Measurements from ENCODE around the gene LACTBL1.
"Not testable (repeated sequence)": the region's sequence is repeated elsewhere in the genome, so short reads cannot be mapped to it uniquely, and the experiment has no call there.

The LACTBL1 gene, protein sequence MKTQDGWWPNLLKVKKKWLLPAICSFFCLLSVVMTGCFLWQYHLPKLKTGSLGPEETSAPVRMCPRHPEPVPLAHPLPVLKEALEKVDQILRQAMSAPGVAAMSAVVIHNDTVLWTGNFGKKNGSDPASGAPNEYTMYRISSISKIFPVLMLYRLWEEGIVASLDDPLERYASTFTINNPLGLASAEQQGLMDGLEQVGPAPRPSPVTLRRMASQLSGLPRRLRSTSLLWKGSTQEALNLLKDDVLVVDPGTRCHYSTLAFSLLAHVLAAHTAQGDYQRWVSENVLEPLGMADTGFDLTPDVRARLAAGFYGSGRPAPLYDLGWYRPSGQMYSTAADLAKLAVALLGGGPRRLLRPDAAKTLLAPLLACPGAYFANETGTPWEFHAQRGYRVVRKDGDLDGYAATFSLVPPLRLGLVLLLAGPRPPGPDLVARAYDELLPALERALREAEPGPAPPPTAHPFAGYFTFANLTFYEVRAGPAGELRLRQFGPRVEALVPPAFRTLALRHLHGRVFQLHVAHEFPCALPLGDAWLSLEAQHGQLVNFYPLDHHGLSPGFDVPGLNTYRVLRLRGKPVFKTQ

DNA sequence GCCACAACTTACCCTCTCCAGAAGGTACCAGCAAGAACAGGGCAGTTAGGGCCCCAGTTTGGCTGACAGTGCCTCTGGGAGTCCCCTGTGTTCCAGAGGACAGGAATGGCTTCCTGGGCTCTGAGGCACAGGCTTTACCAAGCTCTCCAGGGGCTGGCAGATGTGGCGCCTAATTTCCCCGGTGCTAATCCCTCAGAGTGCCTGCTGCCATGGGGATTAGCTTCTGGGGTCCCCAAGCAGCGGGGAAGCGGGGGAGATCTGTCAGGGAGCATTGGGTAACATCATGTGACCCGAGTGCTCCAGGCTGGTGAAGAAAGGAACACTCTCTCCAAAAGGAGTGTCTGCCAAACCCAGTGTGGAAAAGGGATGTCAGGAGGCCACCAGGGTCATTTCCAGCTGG is at the start of gene LACTBL1:
TSS of gene LACTBL1 (minus strand) at position 107 of the 400 bp plus-strand sequence. CDS start 550 bp downstream, outside the sequence.
- DNase-seq (ENCODE audit: extremely low read depth in 1 of 2, low read depth in 1 of 2): no peak

DNA sequence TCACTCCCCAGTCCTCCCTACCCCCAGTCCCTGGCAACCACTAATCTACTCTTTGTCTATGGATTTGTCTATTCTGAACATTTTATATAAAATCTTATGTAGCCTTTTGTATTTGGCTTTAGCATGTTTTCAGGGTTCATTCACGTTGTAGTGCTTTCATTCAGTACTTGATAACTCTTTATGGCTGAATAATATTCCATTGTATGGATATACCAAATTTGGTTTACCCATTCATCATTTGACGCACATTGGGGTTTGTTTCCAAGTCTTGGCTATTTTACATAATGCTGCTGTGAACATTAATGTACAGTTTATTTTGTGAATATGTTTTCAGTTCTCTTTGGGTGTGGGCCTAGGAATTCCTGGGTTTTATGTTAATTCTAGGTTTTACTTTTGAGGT is 49.2 kb upstream of the LACTBL1 start:
- no peak for DNase-seq (ENCODE audit: extremely low read depth in 1 of 2, low read depth in 1 of 2)

DNA sequence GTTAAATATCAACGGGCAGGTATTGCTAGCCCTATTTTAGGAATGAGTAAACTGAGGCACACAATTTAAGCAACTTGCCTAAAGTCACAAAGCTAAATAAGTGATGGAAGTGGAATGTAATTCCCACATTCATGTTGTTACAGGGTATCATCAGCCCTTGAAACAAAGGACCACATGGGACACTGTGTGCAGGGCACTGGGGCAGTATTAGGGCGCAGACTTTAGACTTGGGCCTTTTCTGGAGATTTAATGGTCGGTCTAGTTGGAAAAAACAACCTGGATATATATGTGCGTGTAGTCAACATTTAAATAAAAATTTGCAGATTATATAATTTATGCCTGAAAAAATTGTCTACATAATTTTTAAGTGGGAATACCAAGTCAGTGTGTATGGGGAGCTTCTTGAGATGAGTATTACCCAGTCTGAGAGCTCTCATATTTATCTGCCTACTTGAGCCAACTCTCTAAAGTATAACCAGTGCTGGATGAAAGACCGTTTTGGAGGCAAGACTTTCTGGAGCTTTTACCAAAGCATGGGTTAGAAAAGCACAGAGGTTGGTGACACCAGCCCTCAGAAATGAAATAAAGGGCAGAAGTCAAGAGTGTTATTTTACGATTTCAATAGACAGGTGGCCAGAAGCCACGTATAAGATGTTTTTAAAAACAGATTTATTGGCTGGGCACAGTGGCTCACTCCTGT is 48.2 kb upstream of the LACTBL1 start:
- DNase-seq (ENCODE audit: extremely low read depth in 1 of 2, low read depth in 1 of 2): no peak

DNA sequence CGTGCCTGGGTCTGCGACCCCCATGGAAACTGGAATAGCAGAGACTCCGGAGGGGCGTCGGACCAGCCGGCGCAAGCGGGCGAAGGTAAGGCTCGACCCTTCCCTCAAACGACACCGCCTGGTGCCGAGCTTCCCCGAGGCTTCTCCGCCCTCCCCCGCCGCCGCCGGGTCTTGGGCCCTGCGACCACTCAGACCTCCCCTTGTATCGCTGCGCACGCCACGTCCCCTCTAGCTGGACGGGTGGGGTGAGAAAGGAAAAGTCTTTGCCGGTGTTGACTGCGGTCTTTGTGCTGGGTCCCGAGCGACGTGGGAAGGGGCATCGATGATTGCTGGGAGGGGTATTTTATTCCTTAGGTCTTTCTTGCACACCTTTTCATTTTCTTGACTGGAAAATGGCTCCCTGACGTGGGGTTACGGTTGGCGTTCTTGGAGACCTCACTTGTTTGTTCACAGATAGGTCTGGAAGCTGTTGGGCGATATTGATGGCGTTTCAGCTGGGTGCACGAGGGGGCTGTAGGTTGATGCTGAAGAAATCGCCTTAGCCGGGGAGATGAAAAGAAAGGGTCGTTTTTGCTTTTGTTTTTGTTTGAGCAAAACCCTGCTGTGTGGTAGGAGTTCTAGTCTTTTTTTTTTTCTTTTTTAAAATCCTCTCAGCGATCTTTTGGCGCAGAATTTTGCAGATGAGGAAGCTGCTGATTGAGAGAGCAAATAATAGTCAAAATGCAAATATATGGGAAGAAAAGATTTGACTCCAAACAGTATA is 47.4 kb upstream of the LACTBL1 start:
- no peak for DNase-seq (ENCODE audit: extremely low read depth in 1 of 2, low read depth in 1 of 2)

DNA sequence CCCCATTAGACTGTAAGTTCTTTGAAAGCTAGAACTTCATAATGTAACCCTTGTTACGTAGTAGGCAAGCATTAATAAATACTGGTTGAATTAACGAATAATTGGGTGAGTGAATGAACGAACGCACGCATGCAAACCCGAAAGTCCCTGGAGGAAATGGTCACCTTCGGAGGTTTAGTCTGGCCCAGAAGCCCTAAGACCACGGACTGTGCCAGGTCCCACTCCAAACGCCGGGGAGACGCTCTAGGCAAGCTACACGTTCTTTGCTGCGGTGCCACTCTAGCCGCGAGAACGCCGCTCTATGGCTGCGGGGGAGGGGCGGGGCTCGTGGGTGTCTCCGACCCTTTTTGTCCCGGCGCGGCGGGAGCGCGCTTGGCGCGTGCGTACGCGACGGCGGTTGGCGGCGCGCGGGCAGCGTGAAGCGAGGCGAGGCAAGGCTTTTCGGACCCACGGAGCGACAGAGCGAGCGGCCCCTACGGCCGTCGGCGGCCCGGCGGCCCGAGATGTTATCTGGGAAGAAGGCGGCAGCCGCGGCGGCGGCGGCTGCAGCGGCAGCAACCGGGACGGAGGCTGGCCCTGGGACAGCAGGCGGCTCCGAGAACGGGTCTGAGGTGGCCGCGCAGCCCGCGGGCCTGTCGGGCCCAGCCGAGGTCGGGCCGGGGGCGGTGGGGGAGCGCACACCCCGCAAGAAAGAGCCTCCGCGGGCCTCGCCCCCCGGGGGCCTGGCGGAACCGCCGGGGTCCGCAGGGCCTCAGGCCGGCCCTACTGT is 46.6 kb upstream of the LACTBL1 start, which contains the start of gene KDM1A:
TSS of gene KDM1A (plus strand) at position 375 of the 769 bp plus-strand sequence. CDS start at position 504, 129 bp downstream.
- peak; percentile 87 to 92 for DNase-seq (ENCODE audit: extremely low read depth in 1 of 2, low read depth in 1 of 2)

DNA sequence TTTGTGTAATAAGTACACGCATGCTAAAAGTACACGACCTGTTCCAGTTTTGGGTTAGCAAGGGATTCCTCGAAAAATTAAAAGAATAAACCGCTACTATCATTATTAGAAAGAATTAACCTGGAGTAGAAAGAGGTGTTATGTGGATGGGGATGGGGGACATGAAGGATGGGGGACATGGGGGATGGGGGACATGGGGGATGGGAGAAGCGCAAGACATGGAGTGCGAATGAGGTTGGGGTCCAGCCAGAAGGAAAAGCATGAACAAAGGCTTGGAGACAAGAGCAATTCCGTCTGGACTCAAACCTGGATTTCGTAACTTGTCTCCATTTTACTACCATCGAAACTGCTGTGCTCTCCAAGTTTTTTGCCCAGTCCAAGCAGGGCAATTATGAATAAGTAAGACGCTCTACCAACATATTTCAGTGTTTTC is 46.0 kb upstream of the LACTBL1 start:
- DNase-seq (ENCODE audit: extremely low read depth in 1 of 2, low read depth in 1 of 2): no peak

DNA sequence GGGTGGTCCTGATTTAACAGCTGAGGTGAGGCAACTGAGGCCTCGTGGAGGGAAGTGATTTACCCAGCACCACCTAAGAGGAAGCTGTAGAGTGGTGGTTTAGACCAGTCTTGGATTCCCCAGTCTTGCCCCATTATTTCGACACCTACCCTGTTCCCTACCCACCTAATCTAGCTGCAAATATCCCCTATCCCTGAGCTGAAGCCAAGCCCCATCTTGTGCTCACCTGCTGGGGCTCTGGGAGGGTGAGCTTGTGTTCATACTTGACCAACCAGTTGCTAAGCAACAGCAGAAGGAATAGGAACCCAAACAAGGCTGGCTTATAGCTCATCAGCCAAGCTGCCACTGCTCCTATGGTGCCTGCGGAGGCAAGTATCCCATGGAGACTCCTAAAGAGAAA is 41.0 kb upstream of the LACTBL1 start:
- no peak for DNase-seq (ENCODE audit: extremely low read depth in 1 of 2, low read depth in 1 of 2)

DNA sequence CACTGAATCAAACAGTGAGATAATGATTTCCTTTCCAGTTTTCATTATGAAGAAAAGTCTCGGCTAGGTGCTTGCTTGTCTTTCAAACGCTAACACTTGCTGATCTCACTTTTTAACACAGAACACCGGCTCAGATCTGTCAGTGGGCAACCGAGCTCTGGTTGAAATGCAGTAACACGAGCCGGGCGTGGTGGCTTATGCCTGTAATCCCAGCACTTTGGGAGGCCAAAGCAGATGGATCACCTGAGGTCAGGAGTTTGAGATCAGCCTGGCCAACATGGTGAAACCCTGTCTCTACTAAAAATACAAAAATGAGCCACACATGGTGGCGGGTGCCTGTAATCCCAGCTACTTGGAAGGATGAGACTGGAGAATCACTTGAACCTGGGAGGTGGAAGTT is 37.4 kb upstream of the LACTBL1 start:
- not testable (repeated sequence) for DNase-seq (ENCODE audit: extremely low read depth in 1 of 2, low read depth in 1 of 2)

DNA sequence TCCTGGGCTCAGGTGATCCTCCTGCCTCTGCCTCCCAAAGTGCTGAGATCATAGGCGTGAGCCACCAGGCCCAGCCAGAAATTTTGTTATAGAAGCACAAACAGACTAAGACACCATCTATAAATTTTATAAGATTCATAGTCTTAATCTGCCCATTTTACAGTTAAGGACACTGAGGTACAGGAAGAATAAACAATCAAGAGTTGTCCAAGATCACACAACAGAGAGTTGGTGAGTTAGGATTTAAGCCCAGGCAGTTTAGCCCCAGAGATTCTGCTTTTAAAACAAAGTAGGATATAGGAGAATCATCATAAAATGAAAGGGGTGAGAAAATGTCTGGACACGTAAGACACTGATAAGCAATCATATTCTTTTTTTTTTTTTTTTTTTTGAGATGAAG is 36.2 kb upstream of the LACTBL1 start:
- DNase-seq (ENCODE audit: extremely low read depth in 1 of 2, low read depth in 1 of 2): no peak

DNA sequence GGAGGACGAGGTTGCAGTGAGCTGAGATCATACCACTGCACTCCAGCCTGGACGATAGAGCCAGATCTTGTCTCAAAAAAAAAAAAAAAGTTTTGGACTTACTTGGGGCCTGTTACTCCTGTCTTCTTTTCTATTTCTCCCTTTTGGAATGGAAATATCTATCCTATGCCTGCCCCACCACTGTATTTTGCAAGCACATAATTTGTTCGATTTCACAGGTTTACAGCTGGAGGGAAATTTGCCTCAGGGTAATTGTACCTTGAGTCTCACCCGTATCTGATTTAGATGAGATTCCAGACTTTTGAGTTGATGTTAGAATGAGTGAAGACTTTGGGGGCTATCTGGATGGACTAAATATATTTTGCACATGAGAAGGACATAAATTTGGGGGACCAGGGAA is 34.4 kb upstream of the LACTBL1 start:
- no peak for DNase-seq (ENCODE audit: extremely low read depth in 1 of 2, low read depth in 1 of 2)

DNA sequence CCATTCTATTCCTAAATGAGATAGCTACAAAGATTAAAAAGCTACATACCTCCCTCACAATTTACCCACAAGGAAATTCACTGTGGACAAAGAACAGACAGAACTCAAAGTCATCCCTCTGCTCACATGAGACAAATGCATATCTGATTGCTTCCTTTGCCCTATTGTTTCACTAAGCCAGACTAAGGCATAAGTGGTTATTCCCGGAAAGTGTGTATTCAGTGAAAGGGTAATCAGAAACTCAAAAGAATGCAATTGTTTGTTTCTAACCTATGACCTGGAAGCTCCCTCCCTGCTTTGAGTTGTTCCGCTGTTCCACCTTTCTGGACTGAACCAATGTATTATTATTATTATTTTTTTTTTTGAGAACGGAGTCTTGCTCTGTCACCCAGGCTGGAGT is 32.1 kb upstream of the LACTBL1 start:
- not testable (repeated sequence) for DNase-seq (ENCODE audit: extremely low read depth in 1 of 2, low read depth in 1 of 2)

DNA sequence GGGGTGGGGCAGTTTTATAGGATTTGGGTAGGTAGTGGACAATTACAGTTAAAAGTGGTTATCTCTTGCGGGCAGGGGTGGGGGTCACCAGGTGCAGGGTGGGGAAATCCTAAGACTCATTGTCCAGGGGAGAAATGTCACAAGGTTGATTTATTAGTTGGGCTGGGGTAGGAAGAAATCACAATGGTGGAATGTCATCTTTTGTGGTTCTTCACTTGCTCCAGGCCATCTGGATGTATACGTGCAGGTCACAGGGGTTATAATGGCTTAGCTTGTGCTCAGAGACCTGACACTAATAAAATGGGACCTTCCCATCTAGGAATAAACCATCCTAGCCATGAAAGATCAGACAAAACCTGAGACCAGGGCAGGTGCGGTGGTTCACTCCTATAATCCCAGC is 31.4 kb upstream of the LACTBL1 start:
- DNase-seq (ENCODE audit: extremely low read depth in 1 of 2, low read depth in 1 of 2): no peak

DNA sequence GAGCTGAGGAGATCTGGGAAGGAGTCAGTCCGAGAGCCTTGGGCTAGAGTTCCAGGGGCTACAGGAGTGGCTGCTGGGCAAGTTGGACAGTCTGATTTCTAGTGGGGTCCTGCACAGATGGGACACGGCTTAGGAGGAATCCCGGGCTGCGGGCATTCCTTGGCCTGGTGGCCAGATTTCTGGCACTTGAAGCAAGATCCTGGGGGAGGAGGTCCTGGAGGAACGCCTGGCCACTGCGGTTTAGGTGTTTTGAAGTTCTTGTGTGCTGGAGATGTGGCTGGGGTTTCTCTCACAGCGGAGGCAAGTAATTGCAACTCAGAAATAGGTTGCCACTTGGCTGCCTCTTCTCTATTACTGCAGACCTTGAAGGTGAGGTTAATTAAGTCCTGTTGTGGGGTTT is 29.6 kb upstream of the LACTBL1 start:
- not testable (repeated sequence) for DNase-seq (ENCODE audit: extremely low read depth in 1 of 2, low read depth in 1 of 2)

DNA sequence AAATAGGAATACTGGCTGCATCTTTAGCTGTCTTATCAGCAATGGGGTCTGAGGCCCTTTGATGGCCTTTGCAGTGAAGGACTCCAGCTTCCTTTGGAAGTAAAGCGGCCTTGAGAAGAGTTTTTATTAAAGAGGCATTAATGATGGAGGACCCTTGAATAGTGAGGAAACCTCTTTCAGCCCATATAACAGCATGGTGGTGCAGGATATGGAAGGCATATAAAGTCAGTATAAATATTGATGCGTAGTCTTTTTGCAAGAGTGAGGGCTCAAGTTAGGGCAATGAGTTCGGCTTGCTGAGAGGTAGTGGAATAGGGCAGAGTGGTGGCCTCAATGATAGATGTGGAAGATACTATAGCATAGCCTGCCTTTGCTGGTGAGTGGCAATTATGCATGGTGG is 27.5 kb upstream of the LACTBL1 start:
- not testable (repeated sequence) for DNase-seq (ENCODE audit: extremely low read depth in 1 of 2, low read depth in 1 of 2)

DNA sequence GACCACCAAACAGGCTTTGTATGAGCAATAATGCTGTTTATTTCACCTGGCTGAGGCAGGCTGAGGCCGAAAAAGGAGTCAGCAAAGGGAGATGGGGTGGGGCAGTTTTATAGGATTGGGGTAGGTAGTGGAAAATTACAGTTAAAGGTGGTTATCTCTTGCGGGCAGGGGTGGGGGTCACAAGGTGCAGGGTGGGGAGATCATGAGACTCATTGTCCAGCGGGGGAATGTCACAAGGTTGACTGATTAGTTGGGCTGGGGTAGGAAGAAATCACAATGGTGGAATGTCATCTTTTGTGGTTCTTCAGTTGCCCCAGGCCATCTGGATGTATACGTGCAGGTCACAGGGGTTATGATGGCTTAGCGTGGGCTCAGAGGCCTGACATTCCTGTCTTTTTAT is 24.9 kb upstream of the LACTBL1 start:
- DNase-seq (ENCODE audit: extremely low read depth in 1 of 2, low read depth in 1 of 2): not testable (repeated sequence)

DNA sequence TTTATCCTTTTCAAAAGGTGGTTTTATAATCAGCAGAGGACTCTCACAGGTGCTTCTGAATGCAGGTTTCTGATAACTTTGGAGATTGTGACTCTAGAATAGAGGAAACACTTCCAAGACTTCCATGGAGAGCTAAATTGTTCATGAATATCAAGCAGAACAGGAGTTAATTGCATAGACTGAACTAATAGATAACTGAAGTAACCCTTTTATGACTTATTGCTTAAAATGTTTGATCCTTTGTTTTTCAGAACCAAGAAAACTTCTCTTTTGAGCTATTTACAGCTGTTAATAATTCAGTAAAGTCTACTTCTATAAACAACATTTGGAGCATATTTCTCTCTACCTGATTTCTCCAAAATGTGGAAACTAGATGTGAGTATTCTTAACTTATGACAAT is 23.1 kb upstream of the LACTBL1 start:
- DNase-seq (ENCODE audit: extremely low read depth in 1 of 2, low read depth in 1 of 2): no peak

DNA sequence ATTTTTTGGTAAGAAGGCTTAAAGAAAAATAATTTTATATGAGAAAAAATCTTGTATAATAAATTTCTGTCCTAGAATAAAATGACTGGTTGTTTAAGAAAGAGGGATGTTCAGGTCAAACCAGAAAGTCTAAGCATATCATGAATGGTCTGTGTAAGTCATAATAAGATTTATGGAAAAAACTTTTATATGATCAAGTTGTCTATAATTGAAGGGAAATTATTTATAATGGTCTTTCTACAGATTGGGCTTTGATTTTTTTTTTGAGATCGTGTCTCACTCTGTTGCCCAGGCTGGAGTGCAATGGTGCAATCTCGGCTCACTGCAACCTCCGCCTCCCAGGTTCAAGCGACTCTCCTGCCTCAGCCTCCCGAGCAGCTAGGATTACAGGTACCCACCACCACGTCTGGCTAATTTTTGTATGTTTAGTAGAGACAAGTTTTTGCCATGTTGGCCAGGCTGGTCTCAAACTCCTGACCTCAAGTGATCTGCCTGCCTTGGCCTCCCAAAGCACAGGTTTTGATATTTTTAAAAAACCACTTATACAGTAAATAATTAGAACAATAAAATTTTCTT is 20.6 kb upstream of the LACTBL1 start:
- DNase-seq (ENCODE audit: extremely low read depth in 1 of 2, low read depth in 1 of 2): not testable (repeated sequence)

DNA sequence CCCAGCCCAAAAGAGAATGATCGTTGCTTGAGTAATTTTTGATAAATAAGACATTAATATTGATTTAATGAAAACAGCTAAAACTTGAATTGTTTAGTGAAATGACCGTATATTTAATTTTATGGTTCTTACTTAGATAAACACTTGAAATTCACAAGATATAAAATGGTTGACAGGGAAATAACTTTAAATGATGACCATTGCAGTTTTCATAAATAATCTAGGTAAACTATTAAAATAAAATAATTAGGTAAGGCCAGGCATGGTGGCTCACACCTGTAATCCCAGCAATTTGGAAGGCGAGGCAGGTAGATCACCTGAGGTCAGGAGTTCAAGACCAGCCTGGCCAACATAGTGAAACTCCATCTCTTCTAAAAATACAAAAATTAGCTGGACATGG is 19.7 kb upstream of the LACTBL1 start:
- not testable (repeated sequence) for DNase-seq (ENCODE audit: extremely low read depth in 1 of 2, low read depth in 1 of 2)

DNA sequence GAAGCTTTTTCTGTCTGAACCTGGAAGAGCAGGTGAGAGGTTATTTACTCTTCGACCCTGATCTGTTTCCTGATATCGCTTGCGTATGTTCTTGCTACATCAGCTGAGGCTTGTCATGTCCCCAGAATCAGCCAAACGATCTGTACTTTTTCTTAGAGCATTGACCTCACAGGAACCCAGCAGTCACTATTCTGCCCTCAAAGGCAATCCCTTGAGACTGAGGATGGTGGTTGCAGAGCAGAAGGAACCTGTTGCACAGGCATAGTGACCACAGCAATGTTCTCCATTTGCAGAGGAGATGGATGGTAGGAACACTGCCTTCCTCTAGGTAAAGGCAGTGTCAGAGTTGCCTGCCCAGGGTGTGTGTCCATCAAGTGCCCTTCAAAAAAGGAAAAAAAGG is 11.3 kb upstream of the LACTBL1 start:
- no peak for DNase-seq (ENCODE audit: extremely low read depth in 1 of 2, low read depth in 1 of 2)

DNA sequence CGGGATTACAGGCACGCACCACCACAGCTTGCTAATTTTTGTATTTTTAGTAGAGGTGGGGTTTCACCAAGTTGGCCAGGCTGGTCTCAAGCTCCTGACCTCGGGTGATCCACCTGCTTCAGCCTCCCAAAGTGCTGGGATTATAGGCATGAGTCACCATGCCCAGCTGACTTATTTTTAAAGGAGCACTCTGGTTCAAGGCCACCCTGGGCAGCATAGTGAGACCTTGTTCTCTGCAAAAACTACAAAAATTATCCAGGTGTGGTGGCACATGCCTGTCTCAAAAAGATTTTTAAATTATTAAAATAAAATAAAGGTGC is 7.8 kb upstream of the LACTBL1 start:
- DNase-seq (ENCODE audit: extremely low read depth in 1 of 2, low read depth in 1 of 2): not testable (repeated sequence)

Data from stimulated activated CD8-positive, alpha-beta memory T cell treated with anti-CD3 and anti-CD28 coated beads, Interleukin-7, amount 100 ng/mL, for 48 hours (primary cell).